ENCODE measurements around the gene MIP. TPM values are rescaled to one million over a fixed set of nuclear protein-coding genes. Genes with fewer than 3 reads are reported as not detected.
A peak's percentile ranks its signal among the peaks of the same experiment; 100 is the strongest.
"Not testable (repeated sequence)": the region's sequence is repeated elsewhere in the genome, so short reads cannot be mapped to it uniquely, and the experiment has no call there.

Gene MIP
- total and polyA plus RNA-seq, 12 donors = 0.09 to 0.30 TPM; not detected in 10

DNA sequence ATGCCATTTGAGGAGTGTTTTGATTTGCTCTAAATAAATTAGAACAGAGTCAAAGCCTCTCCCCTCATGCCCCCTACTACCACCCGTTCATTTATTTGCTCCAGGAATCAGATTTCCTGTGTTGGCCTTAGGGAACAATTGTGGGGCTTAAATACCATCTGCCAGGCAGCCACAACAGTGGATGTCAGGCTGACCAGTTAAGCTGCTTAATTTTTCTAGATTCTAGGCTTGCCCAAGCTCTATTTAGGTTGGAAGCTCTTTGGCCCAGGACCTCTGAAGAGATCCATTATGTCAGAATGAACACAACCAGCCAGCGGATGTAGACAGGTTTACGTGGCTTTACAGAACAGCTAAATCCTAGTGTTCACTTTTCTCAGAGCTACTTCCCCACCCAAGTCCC, 4.2 kb downstream of the MIP start:
- peaks cover 0 to 20% (median 11%) of the 10 kb centered on the region in 9 donors for H3K4me1 ChIP-seq
- H3K36me3 ChIP-seq = no peaks in the 10 kb centered on the region
- no peaks in the 10 kb centered on the region for H3K27me3 ChIP-seq
- no peaks in the 10 kb centered on the region for H3K9me3 ChIP-seq
- no peak for ATAC-seq
- H3K27ac ChIP-seq = peak overlapping the region in 4 of 10 donors; percentile 85 to 92 (median 86)
- intact Hi-C loops (cut with DNase I) = loop anchor here in 1 of 10 donors (5.0 kb wide), 1 partner anchor 88 kb away; the partner anchor contains the start of genes APOF and STAT2
- WGBS, 2 donors = 90 to 92% methylated on average over 3 of the region's 3 CpGs
- no peak overlapping the region for H3K4me3 ChIP-seq
- no peak for DNase-seq
- TF ChIP-seq, protein P1, sequence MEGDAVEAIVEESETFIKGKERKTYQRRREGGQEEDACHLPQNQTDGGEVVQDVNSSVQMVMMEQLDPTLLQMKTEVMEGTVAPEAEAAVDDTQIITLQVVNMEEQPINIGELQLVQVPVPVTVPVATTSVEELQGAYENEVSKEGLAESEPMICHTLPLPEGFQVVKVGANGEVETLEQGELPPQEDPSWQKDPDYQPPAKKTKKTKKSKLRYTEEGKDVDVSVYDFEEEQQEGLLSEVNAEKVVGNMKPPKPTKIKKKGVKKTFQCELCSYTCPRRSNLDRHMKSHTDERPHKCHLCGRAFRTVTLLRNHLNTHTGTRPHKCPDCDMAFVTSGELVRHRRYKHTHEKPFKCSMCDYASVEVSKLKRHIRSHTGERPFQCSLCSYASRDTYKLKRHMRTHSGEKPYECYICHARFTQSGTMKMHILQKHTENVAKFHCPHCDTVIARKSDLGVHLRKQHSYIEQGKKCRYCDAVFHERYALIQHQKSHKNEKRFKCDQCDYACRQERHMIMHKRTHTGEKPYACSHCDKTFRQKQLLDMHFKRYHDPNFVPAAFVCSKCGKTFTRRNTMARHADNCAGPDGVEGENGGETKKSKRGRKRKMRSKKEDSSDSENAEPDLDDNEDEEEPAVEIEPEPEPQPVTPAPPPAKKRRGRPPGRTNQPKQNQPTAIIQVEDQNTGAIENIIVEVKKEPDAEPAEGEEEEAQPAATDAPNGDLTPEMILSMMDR (IDR thresholded peaks at IDR 0.05) = no peak

DNA sequence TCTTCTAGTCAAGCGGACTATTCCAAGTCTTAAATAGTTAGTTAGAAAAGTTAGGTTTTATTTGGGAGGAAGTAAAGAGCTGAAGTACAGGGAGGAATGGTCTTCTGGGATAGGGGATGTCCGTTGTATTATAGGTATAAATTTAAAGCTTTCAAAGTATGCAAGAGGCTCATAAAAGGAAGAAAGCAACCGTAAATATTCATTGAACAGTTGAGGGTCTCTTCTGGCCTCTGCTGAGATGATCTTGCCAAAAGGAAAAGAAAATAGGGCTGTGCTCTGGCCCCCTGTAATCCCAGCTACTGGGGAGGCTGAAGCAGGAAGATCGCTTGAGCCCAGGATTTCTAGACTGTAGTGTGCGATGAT, 4.9 kb downstream of the MIP start:
- ATAC-seq = no peak
- 37 to 43% methylated on average over 5 of the region's 5 CpGs for WGBS, 2 donors
- Histone ChIP-seq H3K27me3 (no peaks in the 10 kb centered on the region), H3K4me3 (peak overlapping the region; percentile 52 to 83 (median 72)), H3K4me1 (peaks cover 0 to 20% (median 11%) of the 10 kb centered on the region in 9 donors), H3K27ac (peak overlapping the region; percentile 11 to 92 (median 86)), H3K36me3 (no peaks in the 10 kb centered on the region), H3K9me3 (no peaks in the 10 kb centered on the region)
- intact Hi-C loops (cut with DNase I) = loop anchor here in 2 of 10 donors (1.0 to 10.0 kb wide), 2 partner anchors 75 to 89 kb away; partner anchors contain the start of gene STAT2 (in 1 of the 2)
- no peak for DNase-seq
- TF ChIP-seq, protein P1 (IDR thresholded peaks at IDR 0.05) = no peak

DNA sequence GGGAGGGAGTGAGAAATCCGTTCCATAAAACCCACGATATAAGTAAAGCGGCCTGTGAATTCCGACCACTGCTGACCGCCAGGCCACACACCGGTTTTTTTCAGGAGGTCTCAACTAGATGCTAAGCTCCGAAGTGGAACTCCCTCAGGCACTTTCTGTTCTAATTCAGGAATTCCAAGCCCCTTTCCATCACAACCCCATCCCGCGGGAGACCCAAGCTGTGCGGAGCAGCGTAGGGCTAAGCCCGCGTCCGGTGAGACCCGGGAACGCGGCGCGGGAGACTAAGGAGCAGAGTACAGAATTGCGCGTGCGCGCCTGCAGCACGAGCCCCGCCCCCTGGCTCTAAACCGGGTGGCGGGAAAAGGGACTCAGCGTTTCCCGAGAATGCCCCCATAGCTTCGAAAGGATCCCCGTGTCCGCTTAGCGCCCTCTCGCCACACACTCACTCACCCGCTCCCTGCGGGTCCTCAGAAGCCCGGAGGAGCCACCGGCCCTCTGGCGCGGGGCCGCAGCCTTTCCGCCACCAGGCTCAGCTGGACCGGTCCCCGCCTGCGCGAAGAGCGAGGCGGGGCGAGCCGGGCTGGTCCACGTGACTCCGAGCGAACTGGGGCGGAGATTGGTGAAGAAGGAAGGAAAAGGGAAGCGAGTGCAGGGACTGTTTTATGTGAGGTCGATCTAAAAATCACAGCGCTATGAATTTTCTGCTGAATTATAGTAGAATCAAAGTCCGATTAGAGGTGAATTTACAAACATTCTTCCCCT, 5.4 kb downstream of the MIP start, which contains the start of gene TIMELESS:
Gene TIMELESS (minus strand): TSS at position 567 of the 762 bp plus-strand sequence. CDS start 15,256 bp downstream, outside the sequence.
- ATAC-seq = peak; percentile 98 to 99 (median 99)
- WGBS, 2 donors = 0% methylated on average over 58 of the region's 58 CpGs
- intact Hi-C loops (cut with DNase I) = loop anchor here in 2 of 10 donors (1.0 to 10.0 kb wide), 2 partner anchors 74 to 89 kb away; partner anchors contain the start of gene STAT2 (in 1 of the 2)

DNA sequence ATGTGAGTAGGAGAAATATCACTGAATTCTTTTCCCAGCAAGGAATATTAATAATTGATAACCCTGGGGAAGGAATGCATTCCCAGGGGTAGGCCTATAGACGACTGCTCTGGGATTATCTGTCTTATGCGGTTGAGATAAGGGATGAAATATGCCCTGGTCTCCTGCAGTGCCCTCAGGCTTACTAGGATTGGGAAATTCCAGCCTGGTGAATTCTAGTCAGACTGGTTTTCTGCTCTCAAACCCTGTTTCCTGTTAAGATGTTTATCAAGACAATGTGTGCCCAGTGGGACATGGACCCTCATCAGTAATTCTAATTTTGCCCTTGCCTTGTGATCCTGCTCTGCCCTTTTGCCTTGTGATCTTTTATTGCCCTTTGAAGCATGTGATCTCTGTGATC, 11.2 kb downstream of the MIP start:
- 79 to 80% methylated on average over 2 of the region's 2 CpGs for WGBS, 2 donors
- not testable (repeated sequence) for ATAC-seq
- intact Hi-C loops (cut with DNase I) = loop anchor here in 1 of 10 donors (10.0 kb wide), 1 partner anchor 68 kb away; no protein-coding TSS in a partner anchor

More for the DNA sequence above, 5.4 kb downstream of the MIP start, which contains the start of gene TIMELESS:
- peak within 1 kb of the TSS; percentile 52 to 83 (median 72) for H3K4me3 ChIP-seq
- H3K36me3 ChIP-seq = no peaks in the 10 kb centered on the region
- TF ChIP-seq, protein P1 (IDR thresholded peaks at IDR 0.05) = peak in 2 of 9 donors; percentile 14 to 25
- no peaks in the 10 kb centered on the region for H3K27me3 ChIP-seq
- no peaks in the 10 kb centered on the region for H3K9me3 ChIP-seq
- DNase-seq = peak; percentile 86 to 90
- peak within 1 kb of the TSS; percentile 15 to 92 (median 86) for H3K27ac ChIP-seq
- peaks cover 0 to 20% (median 11%) of the 10 kb centered on the region in 9 donors for H3K4me1 ChIP-seq

More for the DNA sequence above, 11.2 kb downstream of the MIP start:
- H3K27ac ChIP-seq, H3K4me1 ChIP-seq, H3K4me3 ChIP-seq, DNase-seq, H3K36me3 ChIP-seq, H3K27me3 ChIP-seq, H3K9me3 ChIP-seq: not testable (repeated sequence)
